Esophagus muscularis mucosa (tissue), 4 donors: ENCODE measurements around the gene WDR37. TPM values are rescaled to one million over a fixed set of nuclear protein-coding genes. Genes with fewer than 3 reads are reported as not detected.

Source experiments
- DNase-seq: peaks from one replicate; pipeline ENCODE4 v3.0.0-alpha.2; 2017; ENCODE audit errors: extremely low spot score
- H3K27ac ChIP-seq, 4 donors: fragments of 200-600 bp; sonication (generic); replicated peaks in 1 of 4; 1 replicate in 3 of 4; 2 replicates in 1 of 4; pipeline ENCODE4 v1.5.1; 2016 to 2019; ENCODE audit warnings: mild to moderate bottlenecking in 1 of 4
- H3K27me3 ChIP-seq, 4 donors: fragments of 200-600 bp; sonication (generic); one replicate each; pipeline versions ENCODE4 v1.5.1 to v1.6.0; 2016 to 2019
- H3K36me3 ChIP-seq, 4 donors: fragments of 200-600 bp; sonication (generic); one replicate each; pipeline ENCODE4 v1.5.1; 2016 to 2019
- H3K4me1 ChIP-seq, 4 donors: fragments of 200-600 bp; sonication (generic); one replicate each; pipeline ENCODE4 v1.5.1; 2016 to 2019
- H3K4me3 ChIP-seq, 4 donors: fragments of 200-600 bp; sonication (generic); 1 replicate in 2 of 4; 2 replicates in 2 of 4; pipeline ENCODE4 v1.5.1; 2016 to 2019; ENCODE audit warnings: mild to moderate bottlenecking in 4 of 4, moderate library complexity in 1 of 4
- H3K9me3 ChIP-seq, 4 donors: fragments of 200-600 bp; sonication (generic); 1 replicate in 3 of 4; 2 replicates in 1 of 4; pipeline ENCODE4 v1.5.1; 2016 to 2019
- EP300 ChIP-seq: sonication (generic); formaldehyde crosslinking; IDR thresholded peaks from one replicate; pipeline ENCODE4 v1.6.1; 2017; ENCODE audit warnings: antibody characterized with exemption
- POLR2A ChIP-seq: fragments of 450-650 bp; IDR thresholded peaks from one replicate; pipeline ENCODE4 v1.6.1; 2017; ENCODE audit warnings: antibody characterized with exemption, moderate library complexity, mild to moderate bottlenecking, low read depth
- POLR2AphosphoS5 ChIP-seq, 2 donors: sonication (generic); formaldehyde crosslinking; IDR thresholded peaks; one replicate each; pipeline ENCODE4 v1.6.1; 2017; ENCODE audit warnings: antibody characterized with exemption in 2 of 2
- WGBS: methylation state at CpG from one replicate; pipeline ENCODE4 v1.1.5; 2018; 5-methylcytosine and 5-hydroxymethylcytosine counted together
- intact Hi-C: fragments of 100-400 bp; cut with DNase I; formaldehyde crosslinking; loops from one replicate; pipeline ENCODE4 v1.15.1; 2023
- total RNA-seq, 4 donors: library from RNA; depleted of rRNA; stranded (reverse); fragments of >200 nt; gene quantifications; one replicate each; pipeline versions ENCODE4 v1.1.0 to v1.2.1, GENCODE V29; 2016
- TF ChIP-seq, protein P1 (sequence below), 3 experiments: fragments of 200-600 bp in 2 of 3; fragments of 450-650 bp in 1 of 3; sonication (generic) in 2 of 3; IDR thresholded peaks; one replicate each; pipeline ENCODE4 v1.5.1; 2017 to 2019; ENCODE audit warnings: antibody characterized with exemption in 3 of 3, mild to moderate bottlenecking in 2 of 3, moderate library complexity in 1 of 3

WDR37 gene
- total RNA-seq, 4 donors from 2014 or later, result 9.1 to 17.2 (median 13.2) TPM

- no peak for DNase-seq
- H3K4me3 ChIP-seq, result no peak overlapping the region
- peaks cover 36 to 92% (median 75%) of the 10 kb centered on the region in 4 donors for H3K36me3 ChIP-seq
- TF ChIP-seq, protein P1, sequence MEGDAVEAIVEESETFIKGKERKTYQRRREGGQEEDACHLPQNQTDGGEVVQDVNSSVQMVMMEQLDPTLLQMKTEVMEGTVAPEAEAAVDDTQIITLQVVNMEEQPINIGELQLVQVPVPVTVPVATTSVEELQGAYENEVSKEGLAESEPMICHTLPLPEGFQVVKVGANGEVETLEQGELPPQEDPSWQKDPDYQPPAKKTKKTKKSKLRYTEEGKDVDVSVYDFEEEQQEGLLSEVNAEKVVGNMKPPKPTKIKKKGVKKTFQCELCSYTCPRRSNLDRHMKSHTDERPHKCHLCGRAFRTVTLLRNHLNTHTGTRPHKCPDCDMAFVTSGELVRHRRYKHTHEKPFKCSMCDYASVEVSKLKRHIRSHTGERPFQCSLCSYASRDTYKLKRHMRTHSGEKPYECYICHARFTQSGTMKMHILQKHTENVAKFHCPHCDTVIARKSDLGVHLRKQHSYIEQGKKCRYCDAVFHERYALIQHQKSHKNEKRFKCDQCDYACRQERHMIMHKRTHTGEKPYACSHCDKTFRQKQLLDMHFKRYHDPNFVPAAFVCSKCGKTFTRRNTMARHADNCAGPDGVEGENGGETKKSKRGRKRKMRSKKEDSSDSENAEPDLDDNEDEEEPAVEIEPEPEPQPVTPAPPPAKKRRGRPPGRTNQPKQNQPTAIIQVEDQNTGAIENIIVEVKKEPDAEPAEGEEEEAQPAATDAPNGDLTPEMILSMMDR (IDR thresholded peaks at IDR 0.05), result no peak
- no peak for TF ChIP-seq POLR2A
- no peak for TF ChIP-seq EP300
- TF ChIP-seq POLR2AphosphoS5 (IDR thresholded peaks at IDR 0.05), result no peak
- no peaks in the 10 kb centered on the region for H3K27me3 ChIP-seq
- H3K9me3 ChIP-seq, result no peaks in the 10 kb centered on the region
- H3K4me1 ChIP-seq, result no peaks in the 10 kb centered on the region
- WGBS, result 98% methylated on average over 20 of the region's 21 CpGs
- H3K27ac ChIP-seq, result no peak overlapping the region
- intact Hi-C loops, result no loop called here
Measured at GRCh38 chr10:1128649-1129048, 72.5 kb downstream of the WDR37 start.

DNA sequence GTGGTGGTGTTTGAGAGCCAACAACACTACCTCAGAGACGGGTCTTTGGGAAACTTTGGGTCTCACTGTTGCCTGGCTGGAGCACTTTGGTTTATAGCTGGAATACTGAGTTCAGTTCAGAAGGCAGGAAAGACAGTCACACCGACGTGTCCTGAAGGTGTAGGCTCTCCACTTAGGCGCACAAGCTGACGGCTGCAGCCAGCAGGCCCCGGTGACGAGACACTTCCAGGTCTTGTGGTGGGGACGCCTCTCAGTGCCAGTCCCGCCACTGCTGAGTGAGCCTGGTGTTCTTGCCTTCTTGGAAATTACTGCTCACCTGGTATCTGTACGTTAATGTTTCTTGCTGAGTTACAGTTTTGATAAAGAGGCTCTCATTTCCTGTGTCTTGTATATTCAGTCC is 74.0 kb downstream of the WDR37 start:
- intact Hi-C loops, result no loop called here
- Histone ChIP-seq H3K27ac (no peak overlapping the region), H3K4me1 (no peaks in the 10 kb centered on the region), H3K9me3 (no peaks in the 10 kb centered on the region), H3K4me3 (no peak overlapping the region), H3K27me3 (no peaks in the 10 kb centered on the region), H3K36me3 (peaks cover 25 to 81% (median 60%) of the 10 kb centered on the region in 4 donors)
- TF ChIP-seq, protein P1 (IDR thresholded peaks at IDR 0.05), result no peak
- TF ChIP-seq POLR2A (no peak), EP300 (no peak), POLR2AphosphoS5 (IDR thresholded peaks at IDR 0.05) (no peak)
- 98% methylated on average over 10 of the region's 10 CpGs for WGBS
- DNase-seq, result no peak

GRCh38 chr10:1130995-1131790 is 75.0 kb downstream of the WDR37 start:
- WGBS, result 91% methylated on average over 12 of the region's 12 CpGs
- H3K36me3 ChIP-seq, result peaks cover 17 to 73% (median 51%) of the 10 kb centered on the region in 4 donors
- peak; percentile 72 for DNase-seq
- no peaks in the 10 kb centered on the region for H3K27me3 ChIP-seq
- no peaks in the 10 kb centered on the region for H3K9me3 ChIP-seq
- no peak overlapping the region for H3K4me3 ChIP-seq
- no peak for TF ChIP-seq POLR2A
- H3K4me1 ChIP-seq, result no peaks in the 10 kb centered on the region
- intact Hi-C loops, result no loop called here
- H3K27ac ChIP-seq, result no peak overlapping the region

DNA sequence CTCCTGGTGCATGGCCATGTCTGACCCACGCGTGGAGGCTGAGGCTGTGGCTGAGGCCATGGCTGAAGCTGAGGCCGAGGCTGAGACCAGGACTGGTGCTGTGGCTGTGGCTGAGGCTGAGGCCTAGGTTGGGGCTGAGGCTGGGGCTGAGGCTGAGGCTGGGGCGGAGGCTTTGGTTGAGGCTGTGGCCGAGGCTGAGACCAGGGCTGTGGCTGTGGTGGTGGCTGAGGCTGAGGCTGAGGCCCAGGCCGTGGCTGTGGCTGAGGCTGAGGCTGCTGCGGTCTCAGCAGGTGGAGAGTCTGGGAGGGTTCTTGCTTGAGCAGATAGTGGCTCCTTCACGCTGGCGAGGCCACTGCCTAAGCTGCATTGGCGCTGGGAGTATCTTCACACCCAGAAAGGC is 76.4 kb downstream of the WDR37 start:
- no peaks in the 10 kb centered on the region for H3K27me3 ChIP-seq
- intact Hi-C loops, result no loop called here
- TF ChIP-seq EP300 (no peak), POLR2A (no peak), POLR2AphosphoS5 (IDR thresholded peaks at IDR 0.05) (no peak)
- TF ChIP-seq, protein P1 (IDR thresholded peaks at IDR 0.05), result no peak
- no peak overlapping the region for H3K4me3 ChIP-seq
- H3K36me3 ChIP-seq, result peaks cover 17 to 62% (median 43%) of the 10 kb centered on the region in 4 donors
- no peak overlapping the region for H3K27ac ChIP-seq
- 88% methylated on average over 9 of the region's 10 CpGs for WGBS
- peak; percentile 47 for DNase-seq
- no peaks in the 10 kb centered on the region for H3K4me1 ChIP-seq
- H3K9me3 ChIP-seq, result no peaks in the 10 kb centered on the region

- 100% methylated on average over 3 of the region's 3 CpGs for WGBS
- peak; percentile 68 for DNase-seq
Measured at GRCh38 chr10:1133495-1134045, 77.4 kb downstream of the WDR37 start.

More at GRCh38 chr10:1133495-1134045, 77.4 kb downstream of the WDR37 start:
- intact Hi-C loops, result no loop called here
- no peak overlapping the region for H3K4me3 ChIP-seq
- H3K4me1 ChIP-seq, result no peaks in the 10 kb centered on the region
- H3K27me3 ChIP-seq, result no peaks in the 10 kb centered on the region
- peaks cover 0 to 5% (median 2%) of the 10 kb centered on the region in 4 donors for H3K9me3 ChIP-seq
- no peak overlapping the region for H3K27ac ChIP-seq
- no peak for TF ChIP-seq EP300
- no peak for TF ChIP-seq POLR2A
- TF ChIP-seq POLR2AphosphoS5 (IDR thresholded peaks at IDR 0.05), result no peak
- TF ChIP-seq, protein P1 (IDR thresholded peaks at IDR 0.05), result no peak
- peaks cover 17 to 52% (median 36%) of the 10 kb centered on the region in 4 donors for H3K36me3 ChIP-seq
